ENCODE measurements around the gene CACNA1D. TPM values are rescaled to one million over a fixed set of nuclear protein-coding genes. Genes with fewer than 3 reads are reported as not detected.

The CACNA1D gene
- total RNA-seq, 8 experiments from 2014 or later = 1.2 to 15.3 (median 5.9) TPM

DNA sequence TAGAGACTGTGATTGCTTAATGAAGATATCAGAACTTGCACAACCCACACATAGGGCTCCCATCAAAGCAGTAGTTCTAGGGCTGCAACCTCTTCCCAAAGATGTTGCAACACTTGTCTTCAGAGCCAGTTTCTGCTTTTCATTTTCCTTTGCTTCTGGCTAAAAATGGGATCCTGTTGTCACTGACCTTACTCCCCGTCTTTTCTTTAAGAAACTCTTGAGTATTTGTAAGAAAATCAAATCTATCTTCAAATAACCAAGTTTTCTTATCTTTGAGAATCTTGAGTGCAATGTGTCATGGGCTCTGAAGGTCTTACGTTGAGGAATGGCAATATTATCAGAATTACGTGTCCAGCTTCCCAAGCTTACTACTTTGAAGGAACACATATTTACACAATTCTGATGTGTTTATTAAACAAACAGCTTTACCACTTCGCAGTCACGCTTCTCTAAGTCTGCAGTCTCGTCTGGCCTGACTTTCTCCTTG is 24.1 kb downstream of the CACNA1D start:
- peaks cover 0 to 7% of the 10 kb centered on the region in 2 donors for H3K4me1 ChIP-seq (replicated peaks in 1 of 2)
- no peak for ATAC-seq (replicated peaks in 6 of 8)
- no peak overlapping the region for H3K27ac ChIP-seq
- in situ Hi-C loops (cut with MboI; ENCODE audit: low pct_unique_long_range_greater_than_20kb in 2 of 9, low sequenced_read_pairs in 9 of 9, unreplicated experiment in 9 of 9) = no loop called here
- H3K4me3 ChIP-seq = no peak overlapping the region
- 0 to 91% (median 84%) methylated on average over 2 to 6 of the region's 6 CpGs; no CpG with 5 or more reads in 1 of the 10 experiments for WGBS, 10 experiments

DNA sequence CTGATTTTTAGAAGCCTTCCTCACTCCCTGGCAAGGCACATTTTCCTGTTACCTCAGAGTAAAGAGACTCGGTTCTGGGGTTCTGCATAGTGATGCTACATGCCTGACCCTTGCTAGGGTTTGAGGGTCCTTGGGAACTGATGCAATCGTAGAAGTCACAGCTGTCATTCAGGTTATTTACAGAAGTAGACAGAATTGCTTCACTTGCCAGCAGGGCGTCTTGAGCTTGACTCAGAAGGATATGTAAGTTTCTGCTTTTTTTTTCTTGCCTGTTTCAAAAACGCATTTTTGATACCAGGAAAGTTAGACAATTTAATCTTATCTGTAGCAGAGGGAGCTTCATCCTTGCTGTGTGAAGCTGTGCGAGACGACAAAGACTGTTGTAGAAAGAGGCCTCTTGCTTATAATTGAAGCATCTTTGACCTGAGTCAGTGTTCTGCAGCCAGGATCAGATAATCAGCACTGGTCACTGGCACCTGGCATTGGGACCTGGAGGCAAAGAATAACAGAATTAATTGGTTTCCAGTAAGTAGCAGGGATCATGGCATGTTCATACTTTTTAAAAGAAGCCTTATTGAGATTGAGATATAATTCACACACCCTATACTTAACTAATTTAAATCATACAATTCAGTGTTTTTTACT is 24.8 kb downstream of the CACNA1D start:
- in situ Hi-C loops (cut with MboI; ENCODE audit: low pct_unique_long_range_greater_than_20kb in 2 of 9, low sequenced_read_pairs in 9 of 9, unreplicated experiment in 9 of 9) = no loop called here
- 7 to 80% (median 61%) methylated on average over 1 to 6 of the region's 6 CpGs for WGBS, 10 experiments
- Histone ChIP-seq H3K4me3 (no peak overlapping the region), H3K27ac (no peak overlapping the region), H3K4me1 (replicated peaks in 1 of 2) (peaks cover 0 to 7% of the 10 kb centered on the region in 2 donors)
- no peak for ATAC-seq (replicated peaks in 6 of 8)

DNA sequence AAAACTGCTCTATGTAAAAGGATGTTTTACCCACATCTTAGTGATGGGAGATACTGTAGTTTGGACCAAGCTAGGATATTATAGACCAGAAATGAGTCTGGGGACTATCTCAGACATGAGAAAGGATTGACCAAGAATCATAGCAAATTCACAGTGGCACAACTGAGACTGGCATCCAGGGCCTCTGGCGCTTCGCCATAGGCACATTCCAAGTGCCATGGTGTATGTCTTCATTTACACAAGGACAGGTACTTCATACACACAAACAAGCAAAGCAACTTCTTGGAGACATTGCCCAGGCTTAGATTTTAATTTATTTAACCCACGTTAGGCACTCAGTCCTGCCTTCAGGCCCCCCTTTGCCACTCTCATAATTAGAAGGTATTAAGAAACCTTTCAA is 28.9 kb downstream of the CACNA1D start:
- ATAC-seq (replicated peaks in 6 of 8) = no peak
- H3K27ac ChIP-seq = no peak overlapping the region
- WGBS, 10 experiments = 0 to 100% (median 71%) methylated on average over 1 to 3 of the region's 3 CpGs; no CpG with 5 or more reads in 1 of the 10 experiments
- in situ Hi-C loops (cut with MboI; ENCODE audit: low pct_unique_long_range_greater_than_20kb in 2 of 9, low sequenced_read_pairs in 9 of 9, unreplicated experiment in 9 of 9) = no loop called here
- no peak overlapping the region for H3K4me3 ChIP-seq
- H3K4me1 ChIP-seq (replicated peaks in 1 of 2) = peaks cover 0 to 12% of the 10 kb centered on the region in 2 donors

DNA sequence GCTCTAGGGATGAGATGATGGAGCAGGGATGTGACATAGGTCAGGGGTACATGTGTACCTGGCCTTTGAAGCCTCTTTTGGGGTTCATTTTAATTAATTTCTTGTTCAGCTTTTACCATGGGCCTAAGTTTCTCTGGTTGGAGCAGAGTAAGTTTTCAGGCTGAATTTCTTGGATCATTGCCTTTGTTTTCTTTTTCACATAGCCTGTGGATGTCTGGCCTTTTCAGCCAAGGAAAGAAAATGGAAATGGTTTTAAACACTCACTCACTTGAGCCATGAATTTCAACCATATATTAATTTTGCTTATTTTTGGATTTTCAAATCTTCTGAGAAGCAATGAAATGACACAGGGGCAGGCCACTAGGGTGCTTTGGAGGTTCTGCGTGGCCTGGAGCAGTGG is 30.2 kb downstream of the CACNA1D start:
- H3K4me3 ChIP-seq = no peak overlapping the region
- no peak for ATAC-seq (replicated peaks in 6 of 8)
- no peak overlapping the region for H3K27ac ChIP-seq
- in situ Hi-C loops (cut with MboI; ENCODE audit: low pct_unique_long_range_greater_than_20kb in 2 of 9, low sequenced_read_pairs in 9 of 9, unreplicated experiment in 9 of 9) = no loop called here
- 0 to 100% (median 71%) methylated on average over 1 of the region's 1 CpG; no CpG with 5 or more reads in 5 of the 10 experiments for WGBS, 10 experiments
- peaks cover 0 to 12% of the 10 kb centered on the region in 2 donors for H3K4me1 ChIP-seq (replicated peaks in 1 of 2)

DNA sequence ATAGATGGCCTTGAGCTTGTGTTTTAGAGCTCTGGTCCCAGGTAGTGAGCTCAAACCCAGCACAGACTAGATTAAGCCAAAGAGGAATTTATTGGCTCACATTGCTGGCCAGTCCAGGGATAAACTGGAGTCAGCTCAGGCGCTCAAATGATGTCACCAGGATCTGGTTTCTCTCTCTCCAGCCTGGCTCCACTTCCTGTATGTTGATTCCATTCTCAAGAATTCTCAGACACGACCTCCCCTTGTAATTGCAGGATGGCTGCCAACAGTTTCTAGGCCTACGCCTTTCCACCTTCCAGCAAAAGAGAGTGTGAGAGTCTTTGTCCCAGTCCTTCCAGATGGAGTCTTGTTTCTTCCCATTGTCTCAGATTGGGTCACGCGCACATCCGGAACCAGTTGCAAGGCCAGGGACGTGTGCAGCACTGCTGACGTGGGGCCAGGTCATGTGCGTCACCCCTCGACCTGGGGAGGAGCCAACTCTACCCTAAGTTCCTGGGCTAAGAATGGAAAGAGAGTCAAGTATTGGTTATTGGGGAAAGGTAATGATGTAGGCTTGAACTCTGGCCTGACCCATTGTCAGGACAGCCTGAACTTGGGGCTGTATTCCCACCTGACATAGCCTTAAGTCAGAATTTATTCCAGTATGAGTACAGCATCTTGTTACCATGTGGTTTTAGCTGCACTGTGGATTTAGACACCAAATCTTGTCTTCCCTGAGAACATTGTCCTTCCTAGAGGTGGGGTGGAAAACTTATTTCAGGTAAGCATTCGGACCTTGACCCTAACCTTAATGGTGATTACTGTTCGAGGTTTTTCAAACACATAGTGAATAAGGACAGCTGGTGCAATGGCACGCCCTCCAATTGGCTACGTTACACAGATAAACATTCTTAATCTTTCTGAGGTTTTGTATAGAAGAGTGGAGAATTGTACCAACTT is 31.6 kb downstream of the CACNA1D start:
- Histone ChIP-seq H3K4me1 (replicated peaks in 1 of 2) (peaks cover 0 to 12% of the 10 kb centered on the region in 2 donors), H3K27ac (no peak overlapping the region), H3K4me3 (no peak overlapping the region)
- peak in 2 of 8 experiments; percentile 62 to 94 for ATAC-seq (replicated peaks in 6 of 8)
- WGBS, 10 experiments = 0 to 100% (median 67%) methylated on average over 1 to 7 of the region's 14 CpGs; no CpG with 5 or more reads in 1 of the 10 experiments
- in situ Hi-C loops (cut with MboI; ENCODE audit: low pct_unique_long_range_greater_than_20kb in 2 of 9, low sequenced_read_pairs in 9 of 9, unreplicated experiment in 9 of 9) = no loop called here

DNA sequence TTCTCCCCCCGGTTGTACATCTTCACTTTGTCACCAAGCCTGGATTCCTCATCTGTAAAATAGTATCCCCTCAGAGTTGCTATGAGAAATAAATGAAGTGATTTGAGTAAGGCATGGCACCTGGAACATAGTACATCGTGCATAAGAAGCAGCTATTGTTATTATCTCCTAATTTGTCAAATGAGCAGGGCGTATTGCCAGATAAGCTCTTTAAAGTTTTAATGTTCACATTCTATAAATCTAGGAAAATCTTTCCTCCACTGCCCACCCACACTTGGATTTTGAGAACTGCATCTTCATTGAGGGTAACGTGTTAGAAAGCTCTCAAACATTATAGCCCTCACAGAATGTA is 32.3 kb downstream of the CACNA1D start:
- WGBS, 10 experiments = 0 to 100% (median 83%) methylated on average over 1 to 4 of the region's 4 CpGs; no CpG with 5 or more reads in 1 of the 10 experiments
- in situ Hi-C loops (cut with MboI; ENCODE audit: low pct_unique_long_range_greater_than_20kb in 2 of 9, low sequenced_read_pairs in 9 of 9, unreplicated experiment in 9 of 9) = no loop called here
- H3K4me3 ChIP-seq = no peak overlapping the region
- no peak overlapping the region for H3K27ac ChIP-seq
- ATAC-seq (replicated peaks in 6 of 8) = no peak
- peaks cover 0 to 12% of the 10 kb centered on the region in 2 donors for H3K4me1 ChIP-seq (replicated peaks in 1 of 2)

DNA sequence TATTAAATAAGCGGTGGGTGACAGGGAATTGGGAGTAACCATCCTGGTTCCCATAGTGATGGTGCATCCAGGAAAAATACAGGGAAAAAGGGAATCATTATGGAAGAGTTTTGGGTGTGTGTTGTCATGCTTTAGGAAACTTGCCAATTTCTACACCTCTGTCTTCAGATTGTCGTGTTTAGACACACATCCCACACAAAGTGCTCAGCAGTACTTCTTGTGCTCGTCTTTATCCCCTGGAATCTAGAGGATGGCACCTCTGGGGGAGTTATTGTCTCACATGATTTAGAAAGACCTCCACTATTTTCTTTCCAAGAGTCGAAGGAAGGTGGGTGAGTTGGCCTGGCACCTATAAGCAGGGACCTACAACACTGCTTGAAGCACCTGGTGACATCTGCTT is 35.8 kb downstream of the CACNA1D start:
- Histone ChIP-seq H3K4me1 (replicated peaks in 1 of 2) (peaks cover 7 to 38% of the 10 kb centered on the region in 2 donors), H3K27ac (no peak overlapping the region), H3K4me3 (no peak overlapping the region)
- WGBS, 10 experiments = 14 to 100% (median 81%) methylated on average over 1 to 4 of the region's 4 CpGs; no CpG with 5 or more reads in 1 of the 10 experiments
- in situ Hi-C loops (cut with MboI; ENCODE audit: low pct_unique_long_range_greater_than_20kb in 2 of 9, low sequenced_read_pairs in 9 of 9, unreplicated experiment in 9 of 9) = no loop called here
- no peak for ATAC-seq (replicated peaks in 6 of 8)

DNA sequence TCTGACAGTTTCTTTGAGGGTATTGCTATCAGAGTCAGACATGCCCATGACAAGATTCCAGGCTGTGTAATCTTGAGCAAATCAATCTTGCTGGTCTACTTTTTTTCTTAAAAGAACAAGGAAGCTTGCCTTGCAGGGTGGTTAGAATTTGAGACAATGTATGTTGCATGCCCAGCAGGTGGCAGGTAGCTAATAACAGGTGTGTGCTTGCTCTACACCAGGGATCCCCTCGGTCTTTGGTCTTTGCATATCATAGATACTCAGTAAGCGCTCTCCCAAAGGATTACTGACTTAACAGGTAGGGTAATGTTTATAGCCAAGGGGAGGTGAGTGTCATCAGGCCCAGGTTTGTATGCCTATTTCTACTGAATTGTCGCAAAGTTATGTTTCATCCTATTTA is 37.3 kb downstream of the CACNA1D start:
- WGBS, 10 experiments = 30 to 100% (median 93%) methylated on average over 1 to 3 of the region's 3 CpGs; no CpG with 5 or more reads in 4 of the 10 experiments
- Histone ChIP-seq H3K4me1 (replicated peaks in 1 of 2) (peaks cover 12 to 44% of the 10 kb centered on the region in 2 donors), H3K27ac (no peak overlapping the region), H3K4me3 (no peak overlapping the region)
- in situ Hi-C loops (cut with MboI; ENCODE audit: low pct_unique_long_range_greater_than_20kb in 2 of 9, low sequenced_read_pairs in 9 of 9, unreplicated experiment in 9 of 9) = no loop called here
- no peak for ATAC-seq (replicated peaks in 6 of 8)

DNA sequence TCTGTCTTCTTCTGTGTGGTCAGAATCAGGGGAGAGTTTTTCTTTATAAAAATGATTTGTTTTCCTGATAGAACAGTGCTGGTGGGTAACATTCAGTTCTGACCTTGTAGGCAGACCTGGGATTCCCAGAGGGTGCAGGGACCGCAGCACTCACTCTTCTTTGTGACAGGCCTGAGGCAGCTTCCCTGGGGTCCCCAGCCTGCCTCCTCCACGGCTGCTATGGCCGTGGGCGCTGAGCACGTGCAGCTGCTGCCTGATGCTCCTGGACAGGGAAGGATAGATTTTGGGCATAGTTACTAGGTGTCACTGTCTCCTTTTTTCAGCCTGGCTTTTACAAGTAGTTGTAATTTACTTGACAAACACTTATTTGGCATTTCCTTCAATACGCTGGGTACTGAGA is 39.1 kb downstream of the CACNA1D start:
- WGBS, 10 experiments = 51 to 100% (median 60%) methylated on average over 1 to 6 of the region's 6 CpGs; no CpG with 5 or more reads in 4 of the 10 experiments
- peak in 3 of 8 experiments; percentile 64 to 82 (median 69) for ATAC-seq (replicated peaks in 6 of 8)
- Histone ChIP-seq H3K4me3 (no peak overlapping the region), H3K27ac (no peak overlapping the region), H3K4me1 (replicated peaks in 1 of 2) (peaks cover 12 to 35% of the 10 kb centered on the region in 2 donors)
- in situ Hi-C loops (cut with MboI; ENCODE audit: low pct_unique_long_range_greater_than_20kb in 2 of 9, low sequenced_read_pairs in 9 of 9, unreplicated experiment in 9 of 9) = no loop called here

DNA sequence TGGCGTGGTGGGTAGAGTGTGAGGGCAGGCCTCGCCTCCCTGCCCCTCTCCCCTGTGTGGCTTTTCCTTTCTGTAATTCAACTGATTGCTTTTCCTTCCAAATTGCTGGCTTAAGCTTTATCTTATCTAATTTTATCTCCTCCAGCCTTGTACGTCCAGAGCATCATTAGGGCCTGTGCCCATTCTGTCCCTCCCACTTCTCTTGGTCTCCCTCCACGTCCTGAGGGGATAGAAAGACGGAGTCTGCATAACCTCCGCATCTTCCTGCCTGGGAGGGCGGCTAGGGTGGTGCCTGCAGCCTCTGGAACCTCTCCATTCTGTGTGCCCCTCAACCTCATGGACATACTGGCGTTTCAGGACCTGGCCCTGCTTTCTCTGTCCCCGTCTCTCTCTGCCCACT is 39.8 kb downstream of the CACNA1D start:
- peaks cover 12 to 33% of the 10 kb centered on the region in 2 donors for H3K4me1 ChIP-seq (replicated peaks in 1 of 2)
- no peak for ATAC-seq (replicated peaks in 6 of 8)
- in situ Hi-C loops (cut with MboI; ENCODE audit: low pct_unique_long_range_greater_than_20kb in 2 of 9, low sequenced_read_pairs in 9 of 9, unreplicated experiment in 9 of 9) = no loop called here
- H3K4me3 ChIP-seq = no peak overlapping the region
- H3K27ac ChIP-seq = no peak overlapping the region
- WGBS, 10 experiments = 20 to 100% (median 86%) methylated on average over 1 to 7 of the region's 9 CpGs; no CpG with 5 or more reads in 2 of the 10 experiments

DNA sequence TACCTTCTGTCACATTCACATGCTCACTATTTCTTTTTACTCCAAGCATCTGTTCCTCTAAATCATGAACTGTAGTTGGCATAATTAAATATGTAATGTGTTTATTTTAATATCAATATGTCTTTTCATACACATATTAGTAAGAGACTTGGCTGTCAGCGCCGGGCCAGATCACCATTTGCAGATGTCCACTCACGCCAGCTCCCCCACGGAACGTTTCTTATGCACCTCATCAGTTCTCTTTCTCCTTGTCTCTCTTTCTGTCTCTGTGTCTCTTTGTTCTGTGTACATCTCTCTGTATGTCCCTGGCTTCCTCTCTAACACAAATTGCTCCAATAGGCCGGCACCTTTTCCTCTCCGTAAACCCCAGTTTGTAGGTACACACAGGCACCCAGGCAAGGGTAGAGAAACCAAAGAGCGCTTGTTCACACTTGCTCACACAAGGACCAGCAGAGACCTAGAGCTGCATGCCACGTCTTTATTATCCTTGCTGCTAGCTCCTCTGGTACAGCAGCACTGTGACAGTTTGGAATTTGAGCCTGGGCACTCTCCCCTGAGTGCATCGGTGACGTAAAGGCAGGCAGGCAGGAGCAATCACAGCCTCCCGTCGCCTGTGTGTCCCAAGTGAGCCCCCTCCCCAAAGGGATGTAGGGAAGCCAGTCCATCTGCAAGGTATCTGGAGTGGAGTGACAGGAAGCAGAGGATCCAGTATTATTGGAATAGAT is 40.4 kb downstream of the CACNA1D start:
- no peak overlapping the region for H3K27ac ChIP-seq
- no peak overlapping the region for H3K4me3 ChIP-seq
- H3K4me1 ChIP-seq (replicated peaks in 1 of 2) = peaks cover 12 to 33% of the 10 kb centered on the region in 2 donors
- 13 to 86% (median 67%) methylated on average over 2 to 13 of the region's 13 CpGs; no CpG with 5 or more reads in 3 of the 10 experiments for WGBS, 10 experiments
- in situ Hi-C loops (cut with MboI; ENCODE audit: low pct_unique_long_range_greater_than_20kb in 2 of 9, low sequenced_read_pairs in 9 of 9, unreplicated experiment in 9 of 9) = no loop called here
- ATAC-seq (replicated peaks in 6 of 8) = peak in 3 of 8 experiments; percentile 21 to 44 (median 23)

DNA sequence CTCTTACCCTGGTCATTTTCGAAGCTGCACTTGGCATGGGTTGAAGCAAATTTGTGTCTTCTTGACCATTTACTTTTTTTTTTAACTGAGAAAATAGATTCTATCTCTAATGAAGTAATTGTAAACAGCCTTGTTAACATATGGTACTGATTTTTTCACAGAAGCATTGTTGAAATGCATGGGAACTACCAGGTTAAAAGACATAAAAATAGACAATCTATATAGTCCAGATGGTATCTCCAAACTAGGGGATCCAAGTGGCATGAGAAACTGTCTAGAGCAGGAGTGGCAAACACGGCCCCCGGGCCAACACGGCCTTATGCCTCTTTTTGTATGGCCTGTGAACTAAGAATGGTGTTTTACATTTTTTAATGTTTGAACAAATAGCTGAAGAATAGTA is 41.9 kb downstream of the CACNA1D start:
- Histone ChIP-seq H3K4me3 (no peak overlapping the region), H3K27ac (no peak overlapping the region), H3K4me1 (replicated peaks in 1 of 2) (peaks cover 12 to 33% of the 10 kb centered on the region in 2 donors)
- no peak for ATAC-seq (replicated peaks in 6 of 8)
- in situ Hi-C loops (cut with MboI; ENCODE audit: low pct_unique_long_range_greater_than_20kb in 2 of 9, low sequenced_read_pairs in 9 of 9, unreplicated experiment in 9 of 9) = no loop called here
- 0 to 97% (median 63%) methylated on average over 1 to 4 of the region's 4 CpGs; no CpG with 5 or more reads in 2 of the 10 experiments for WGBS, 10 experiments

Measured in motor neuron (in vitro differentiated cells).